Karpas-422 (cell line): ENCODE measurements around the gene ITPR2. TPM values are rescaled to one million over a fixed set of nuclear protein-coding genes. Genes with fewer than 3 reads are reported as not detected.
"Not testable (repeated sequence)": the region's sequence is repeated elsewhere in the genome, so short reads cannot be mapped to it uniquely, and the experiment has no call there.

Experiments
- DNase-seq: peaks from one replicate; pipeline ENCODE4 v3.0.0-alpha.2; 2015
- H2AFZ ChIP-seq: fragments of 200-600 bp; sonication (generic); 2 replicates; pipeline ENCODE4 v1.6.1; 2014; ENCODE audit warnings: antibody characterized with exemption, low read length, mixed read lengths
- H3K27ac ChIP-seq: fragments of 200-600 bp; sonication (generic); 2 replicates; pipeline ENCODE4 v1.5.1; 2014; ENCODE audit warnings: mild to moderate bottlenecking, low read length, moderate library complexity
- H3K27me3 ChIP-seq: fragments of 200-600 bp; sonication (generic); 2 replicates; pipeline ENCODE4 v1.6.1; 2014; ENCODE audit warnings: low read length, mixed read lengths
- H3K36me3 ChIP-seq: fragments of 200-600 bp; sonication (generic); 2 replicates; pipeline ENCODE4 v1.6.1; 2014; ENCODE audit warnings: low read length, mixed read lengths; ENCODE audit not compliant: insufficient read depth
- H3K4me1 ChIP-seq: fragments of 200-600 bp; sonication (generic); 2 replicates; pipeline ENCODE4 v1.6.1; 2014; ENCODE audit warnings: mild to moderate bottlenecking, low read length, mixed read lengths
- H3K4me2 ChIP-seq: fragments of 200-600 bp; sonication (generic); 2 replicates; pipeline ENCODE4 v1.6.1; 2014; ENCODE audit warnings: low read length, low read depth, mild to moderate bottlenecking; ENCODE audit not compliant: poor library complexity, severe bottlenecking
- H3K4me3 ChIP-seq: fragments of 200-600 bp; sonication (generic); 2 replicates; pipeline ENCODE4 v1.5.1; 2014; ENCODE audit warnings: mild to moderate bottlenecking, antibody characterized with exemption, low read length, mixed read lengths
- H3K79me2 ChIP-seq: fragments of 200-600 bp; sonication (generic); 2 replicates; pipeline ENCODE4 v1.6.1; 2014; ENCODE audit warnings: mild to moderate bottlenecking, low read length, mixed read lengths
- H3K9ac ChIP-seq: fragments of 200-600 bp; sonication (generic); 2 replicates; pipeline ENCODE4 v1.6.0; 2014; ENCODE audit warnings: low read length
- H3K9me2 ChIP-seq: fragments of 200-600 bp; sonication (generic), shearing (Covaris generic); replicated peaks from 2 replicates; pipeline ENCODE4 v1.6.0; 2014; ENCODE audit warnings: mild to moderate bottlenecking, low read length, moderate library complexity; ENCODE audit not compliant: insufficient read depth
- H3K9me3 ChIP-seq: fragments of 300-700, 200-600 bp; sonication (generic); 2 replicates; pipeline ENCODE4 v1.6.1; 2014; ENCODE audit warnings: low read length, mixed read lengths
- H4K20me1 ChIP-seq: fragments of 200-600 bp; sonication (generic); 2 replicates; pipeline ENCODE4 v1.6.1; 2014; ENCODE audit warnings: mild to moderate bottlenecking, antibody characterized with exemption, low read length, low read depth; ENCODE audit not compliant: insufficient read depth
- total RNA-seq: library from RNA; depleted of rRNA; stranded (reverse); fragments of >200 nt; shearing (Covaris generic); gene quantifications from 2 replicates; pipeline ENCODE4 v1.2.3, GENCODE V29; 2014; ENCODE audit warnings: low replicate concordance

Gene ITPR2
- total RNA-seq, 1 experiment from 2014 or later = 128 TPM

GRCh38 chr12:26331960-26332359 lies 501.0 kb downstream of the ITPR2 start:
- Histone ChIP-seq H3K4me3 (no peak overlapping the region), H3K4me2 (no peak overlapping the region), H3K27me3 (no peaks in the 10 kb centered on the region), H3K9me3 (no peaks in the 10 kb centered on the region), H2AFZ (no peak overlapping the region), H3K9ac (no peak overlapping the region), H3K4me1 (peaks cover 32% of the 10 kb centered on the region), H3K9me2 (no peaks in the 10 kb centered on the region), H3K27ac (no peak overlapping the region; the same call in 1 of the 2 replicates), H3K79me2 (no peaks in the 10 kb centered on the region), H4K20me1 (no peaks in the 10 kb centered on the region), H3K36me3 (peaks cover 7% of the 10 kb centered on the region; the same call in 1 of the 2 replicates)
- no peak for DNase-seq

DNA sequence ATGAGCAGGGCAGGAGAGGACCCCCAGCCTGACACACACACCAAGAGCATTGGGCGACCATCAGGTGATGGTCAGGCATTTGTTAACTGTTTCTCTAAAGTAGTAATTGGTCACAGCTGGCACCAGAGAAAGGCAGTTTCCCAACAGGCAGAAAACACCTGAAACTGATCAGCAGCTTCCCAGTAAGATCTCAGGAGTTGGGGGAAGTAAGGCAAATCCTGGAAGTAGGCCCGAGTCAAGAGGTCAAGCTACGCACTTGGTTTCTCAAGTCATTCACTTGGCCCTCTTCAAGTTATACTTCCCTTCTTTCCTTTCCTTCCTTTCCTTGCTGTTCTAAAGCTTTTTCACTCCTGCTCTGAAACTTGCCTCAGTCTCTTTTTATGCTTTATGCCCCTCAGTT lies 501.9 kb downstream of the ITPR2 start:
- Histone ChIP-seq H3K9ac (no peak overlapping the region), H3K36me3 (peaks cover 7% of the 10 kb centered on the region; the same call in 1 of the 2 replicates), H3K27me3 (no peaks in the 10 kb centered on the region), H3K4me1 (peaks cover 33% of the 10 kb centered on the region), H4K20me1 (no peaks in the 10 kb centered on the region), H3K27ac (no peak overlapping the region), H3K9me3 (no peaks in the 10 kb centered on the region), H3K4me2 (no peak overlapping the region), H3K4me3 (no peak overlapping the region), H2AFZ (no peak overlapping the region), H3K9me2 (no peaks in the 10 kb centered on the region), H3K79me2 (no peaks in the 10 kb centered on the region)
- no peak for DNase-seq

DNA sequence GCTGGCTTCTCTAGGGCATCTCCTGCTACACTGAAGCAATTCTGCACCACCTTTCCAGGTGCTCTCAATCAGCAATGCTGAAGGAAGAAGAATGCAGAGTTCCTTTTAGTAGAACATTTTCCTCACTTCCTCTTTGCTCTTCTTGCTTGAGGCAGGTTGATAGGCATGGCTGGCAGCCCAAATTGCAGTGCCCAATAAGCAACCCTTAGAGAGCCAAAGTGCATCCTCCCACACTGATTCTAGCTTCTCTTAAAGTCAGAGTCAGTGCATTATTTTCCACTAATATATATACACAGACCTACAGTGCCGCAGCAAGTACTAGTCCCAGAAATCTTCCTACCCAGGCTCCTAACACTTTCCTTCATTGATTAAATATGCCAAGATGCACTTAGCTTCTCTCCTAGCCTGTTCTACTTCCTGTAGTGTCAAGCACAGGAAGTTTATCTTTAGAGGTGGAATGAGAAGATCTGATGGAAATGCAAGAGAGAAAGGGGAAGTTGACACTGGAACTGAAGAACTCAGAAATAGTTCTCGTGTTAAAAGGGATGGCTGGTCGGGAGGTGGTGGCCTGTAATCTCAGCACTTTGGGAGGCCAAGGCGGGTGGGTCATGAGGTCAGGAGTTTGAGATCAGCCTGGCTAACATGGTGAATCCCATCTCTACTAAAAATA lies 504.9 kb downstream of the ITPR2 start:
- Histone ChIP-seq H4K20me1 (no peaks in the 10 kb centered on the region), H3K9ac (peak overlapping the region; percentile 16), H3K9me2 (no peaks in the 10 kb centered on the region), H3K36me3 (no peaks in the 10 kb centered on the region), H3K27me3 (no peaks in the 10 kb centered on the region), H2AFZ (peak overlapping the region; percentile 65), H3K27ac (peak overlapping the region; percentile 82), H3K4me1 (peaks cover 33% of the 10 kb centered on the region), H3K4me2 (peak overlapping the region; percentile 68), H3K79me2 (no peaks in the 10 kb centered on the region), H3K4me3 (peak overlapping the region; percentile 17; the same call in 1 of the 2 replicates), H3K9me3 (no peaks in the 10 kb centered on the region)
- DNase-seq = peak; percentile 87

GRCh38 chr12:26323673-26324072 lies 509.3 kb downstream of the ITPR2 start:
- H3K27me3 ChIP-seq = no peaks in the 10 kb centered on the region
- no peaks in the 10 kb centered on the region for H4K20me1 ChIP-seq
- H3K9ac ChIP-seq = no peak overlapping the region
- H3K79me2 ChIP-seq = no peaks in the 10 kb centered on the region
- H3K9me3 ChIP-seq = no peaks in the 10 kb centered on the region
- H3K27ac ChIP-seq = no peak overlapping the region
- no peaks in the 10 kb centered on the region for H3K9me2 ChIP-seq
- H3K4me2 ChIP-seq = no peak overlapping the region
- H2AFZ ChIP-seq = no peak overlapping the region
- H3K4me3 ChIP-seq = no peak overlapping the region
- peaks cover 34% of the 10 kb centered on the region for H3K4me1 ChIP-seq
- no peak for DNase-seq
- no peaks in the 10 kb centered on the region; the same call in 1 of the 2 replicates for H3K36me3 ChIP-seq

- Histone ChIP-seq H2AFZ (peak overlapping the region; percentile 40; the same call in 1 of the 2 replicates), H3K9me3 (no peaks in the 10 kb centered on the region), H3K9ac (peak overlapping the region; percentile 55), H3K4me2 (peak overlapping the region; percentile 79), H3K79me2 (no peaks in the 10 kb centered on the region), H3K27me3 (no peaks in the 10 kb centered on the region), H3K4me3 (peak overlapping the region; percentile 35), H3K9me2 (no peaks in the 10 kb centered on the region), H3K4me1 (peaks cover 33% of the 10 kb centered on the region), H3K27ac (peak overlapping the region; percentile 93), H3K36me3 (no peaks in the 10 kb centered on the region; the same call in 1 of the 2 replicates), H4K20me1 (no peaks in the 10 kb centered on the region)
- DNase-seq = peak; percentile 63
Observed at GRCh38 chr12:26319511-26319910, 513.5 kb downstream of the ITPR2 start.

GRCh38 chr12:26318661-26319068 lies 514.3 kb downstream of the ITPR2 start:
- no peaks in the 10 kb centered on the region for H3K79me2 ChIP-seq
- H3K9ac ChIP-seq = peak overlapping the region; percentile 55
- no peaks in the 10 kb centered on the region for H3K9me2 ChIP-seq
- H3K4me3 ChIP-seq = peak overlapping the region; percentile 35
- no peaks in the 10 kb centered on the region; the same call in 1 of the 2 replicates for H3K36me3 ChIP-seq
- no peaks in the 10 kb centered on the region for H3K27me3 ChIP-seq
- peak; percentile 94 for DNase-seq
- H3K27ac ChIP-seq = peak overlapping the region; percentile 93
- no peak overlapping the region for H2AFZ ChIP-seq
- no peaks in the 10 kb centered on the region for H3K9me3 ChIP-seq
- no peaks in the 10 kb centered on the region for H4K20me1 ChIP-seq
- peaks cover 33% of the 10 kb centered on the region for H3K4me1 ChIP-seq
- H3K4me2 ChIP-seq = peak overlapping the region; percentile 79

DNA sequence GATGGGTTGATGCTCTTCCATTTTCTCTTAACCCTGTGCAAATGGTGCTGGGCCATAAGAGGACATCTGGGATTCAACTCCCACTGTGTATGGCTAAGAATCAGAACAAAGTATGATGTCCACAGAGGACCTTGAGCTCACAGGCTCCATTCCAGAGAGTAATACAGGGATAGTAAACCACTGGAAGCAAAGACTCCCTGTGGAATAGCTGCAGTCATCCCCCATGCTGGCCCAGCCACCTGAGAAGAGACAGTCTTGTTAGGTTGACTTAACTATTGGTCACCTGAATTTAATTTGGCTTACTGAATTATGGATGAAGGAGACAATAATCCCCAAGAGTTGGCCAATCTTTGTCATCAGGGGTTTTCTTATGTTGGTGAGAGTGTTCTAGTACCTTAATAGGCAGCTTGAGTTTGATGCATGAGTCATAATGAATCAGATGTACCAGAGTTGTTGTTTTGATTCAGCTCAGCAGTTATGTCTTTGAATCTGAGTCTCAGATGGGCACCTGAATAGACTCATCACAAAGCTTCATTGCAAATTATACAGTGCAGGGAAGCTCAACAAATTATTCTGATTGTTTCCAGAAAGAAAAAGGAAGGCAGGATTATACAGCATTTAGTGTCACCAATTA lies 514.9 kb downstream of the ITPR2 start:
- Histone ChIP-seq H3K4me1 (peaks cover 33% of the 10 kb centered on the region), H3K9ac (peak overlapping the region; percentile 55), H3K4me2 (peak overlapping the region; percentile 79), H3K79me2 (no peaks in the 10 kb centered on the region), H2AFZ (no peak overlapping the region), H3K27ac (peak overlapping the region; percentile 93), H4K20me1 (no peaks in the 10 kb centered on the region), H3K4me3 (peak overlapping the region; percentile 35), H3K36me3 (no peaks in the 10 kb centered on the region; the same call in 1 of the 2 replicates), H3K9me2 (no peaks in the 10 kb centered on the region), H3K27me3 (no peaks in the 10 kb centered on the region), H3K9me3 (no peaks in the 10 kb centered on the region)
- DNase-seq = peak; percentile 69

DNA sequence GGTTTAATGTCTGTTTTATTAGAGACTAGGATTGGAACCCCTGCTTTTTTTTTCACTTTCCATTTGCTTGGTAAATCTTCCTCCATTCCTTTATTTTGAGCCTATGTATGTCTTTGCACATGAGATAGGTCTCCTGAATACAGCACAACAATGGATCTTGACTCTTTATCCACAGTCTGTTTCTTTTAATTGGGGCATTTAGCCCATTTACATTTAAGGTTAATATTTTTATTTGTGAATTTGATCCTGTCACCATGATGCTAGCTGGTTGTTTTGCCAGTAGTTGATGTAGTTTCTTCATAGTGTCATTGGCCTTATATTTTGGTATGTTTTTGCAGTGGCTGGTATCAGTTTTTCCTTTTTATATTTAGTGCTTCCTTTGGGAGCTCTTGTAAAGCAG lies 518.9 kb downstream of the ITPR2 start:
- H3K4me3 ChIP-seq, H3K9me3 ChIP-seq, H4K20me1 ChIP-seq, H3K36me3 ChIP-seq, H3K79me2 ChIP-seq, H3K4me2 ChIP-seq, H3K9me2 ChIP-seq, H3K9ac ChIP-seq, H3K27me3 ChIP-seq, DNase-seq, H3K27ac ChIP-seq, H2AFZ ChIP-seq: not testable (repeated sequence)
- peaks cover 21% of the 10 kb centered on the region for H3K4me1 ChIP-seq
